HCT116 (cell line): ENCODE data around the gene RBPJ. TPM values are rescaled to one million over a fixed set of nuclear protein-coding genes. Genes with fewer than 3 reads are reported as not detected.

ENCODE experiments used
- ATAC-seq: fragments of 200-7000 bp; cut with Tn5 transposase; 2 replicates; pipeline ENCODE4 v1.9.1; 2020; ENCODE audit warnings: mild to moderate bottlenecking, moderate library complexity
- BruUV-seq: library from RNA; stranded (reverse); fragments of 400-500 nt; replicated peaks from 2 replicates; lab custom pipeline; 2021; lab: Mats Ljungman, UMichigan
- CTCF ChIA-PET: fragments of 300-600 bp; sonication (Branson Sonifier 250); formaldehyde crosslinking; loops from one replicate; lab custom pipeline; 2021; ENCODE audit warnings: antibody characterized with exemption; lab: Charles Lee
- POLR2A ChIA-PET: fragments of 300-600, 350-600 bp; sonication (Branson Sonifier 250); formaldehyde crosslinking; loops from one replicate; lab custom pipeline; 2021; ENCODE audit warnings: antibody characterized with exemption; lab: Charles Lee
- RAD21 ChIA-PET, 2 experiments: fragments of 300-600 bp; sonication (Branson Sonifier 250); formaldehyde crosslinking; loops; one replicate each; lab custom pipeline; 2023; ENCODE audit warnings: low total read pairs in 2 of 2; ENCODE audit not compliant: uncharacterized antibody in 2 of 2, unreplicated experiment in 2 of 2, low non-redundant PET in 1 of 2; lab: Charles Lee
- DNase-seq: peaks from one replicate; pipeline ENCODE4 v3.0.0-alpha.2; 2010; ENCODE audit warnings: low read depth, low spot score
- H2AFZ ChIP-seq: fragments of 200-600 bp; shearing (Covaris generic), sonication (generic); 2 replicates; pipeline ENCODE4 v1.6.1; 2017; ENCODE audit warnings: low read depth, mixed run types, mixed read lengths, antibody characterized with exemption, low read length; ENCODE audit not compliant: poor library complexity, severe bottlenecking
- H3K27ac ChIP-seq: 2 replicates; pipeline ENCODE4 v1.5.1; 2012; ENCODE audit warnings: low read depth, low read length
- H3K27me3 ChIP-seq: fragments of 200-600 bp; sonication (generic); 2 replicates; pipeline ENCODE4 v1.6.1; 2016; ENCODE audit warnings: mixed run types, low read length, mixed read lengths; ENCODE audit not compliant: insufficient read depth
- H3K36me3 ChIP-seq, 2 experiments: fragments of 200-500 bp in 1 of 2; fragments of 200-600 bp in 1 of 2; sonication (Bioruptor generic) in 1 of 2; sonication (generic) in 1 of 2; 2 replicates each; pipeline versions ENCODE4 v1.5.1 to v1.6.1; 2014 to 2016; ENCODE audit warnings: low read length in 2 of 2, inconsistent platforms in 1 of 2, mixed read lengths in 1 of 2, mixed run types in 1 of 2; ENCODE audit not compliant: insufficient read depth in 2 of 2, control insufficient read depth in 1 of 2
- H3K4me1 ChIP-seq, 2 experiments: fragments of 200-600 bp in 1 of 2; sonication (generic) in 1 of 2; 2 replicates each; pipeline versions ENCODE4 v1.5.1 to v1.6.1; 2012 to 2017; ENCODE audit warnings: low read length in 2 of 2, inconsistent platforms in 1 of 2, mild to moderate bottlenecking in 1 of 2, mixed read lengths in 1 of 2, mixed run types in 1 of 2, moderate library complexity in 1 of 2; ENCODE audit not compliant: insufficient read depth in 2 of 2, control insufficient read depth in 1 of 2
- H3K4me2 ChIP-seq: fragments of 200-600 bp; sonication (generic); 2 replicates; pipeline ENCODE4 v1.6.1; 2017; ENCODE audit warnings: mixed run types, low read length, mixed read lengths
- H3K4me3 ChIP-seq, 2 experiments: fragments of 200-600 bp in 1 of 2; sonication (generic) in 1 of 2; replicated peaks in 1 of 2; 2 replicates each; pipeline ENCODE4 v1.5.1; 2011 to 2016; ENCODE audit warnings: low read length in 2 of 2, control low read depth in 1 of 2, low read depth in 1 of 2, mild to moderate bottlenecking in 1 of 2, mixed read lengths in 1 of 2, mixed run types in 1 of 2
- H3K79me2 ChIP-seq: fragments of 200-600 bp; sonication (generic); 2 replicates; pipeline ENCODE4 v1.6.1; 2017; ENCODE audit warnings: mild to moderate bottlenecking, mixed run types, low read length, moderate library complexity, mixed read lengths; ENCODE audit not compliant: insufficient read depth
- H3K9ac ChIP-seq: fragments of 200-600 bp; sonication (generic); 2 replicates; pipeline ENCODE4 v1.6.1; 2016; ENCODE audit warnings: low read length, mixed read lengths
- H3K9me2 ChIP-seq: fragments of 200-600 bp; sonication (generic), shearing (Covaris generic); 2 replicates; pipeline ENCODE4 v1.6.1; 2017; ENCODE audit warnings: mixed run types, mild to moderate bottlenecking, moderate library complexity; ENCODE audit not compliant: insufficient read depth
- H3K9me3 ChIP-seq, 2 experiments: fragments of 200-500 bp in 1 of 2; fragments of 200-600 bp in 1 of 2; sonication (Bioruptor generic) in 1 of 2; sonication (generic) in 1 of 2; 2 replicates each; pipeline ENCODE4 v1.6.1; 2014 to 2017; ENCODE audit warnings: low read length in 2 of 2, mixed read lengths in 2 of 2, inconsistent platforms in 1 of 2, low read depth in 1 of 2, mild to moderate bottlenecking in 1 of 2, mixed run types in 1 of 2, moderate library complexity in 1 of 2; ENCODE audit not compliant: control insufficient read depth in 1 of 2, insufficient read depth in 1 of 2
- H4K20me1 ChIP-seq: fragments of 200-600 bp; sonication (generic), shearing (Covaris generic); 2 replicates; pipeline ENCODE4 v1.6.1; 2017; ENCODE audit warnings: mixed run types, mild to moderate bottlenecking, moderate library complexity; ENCODE audit not compliant: insufficient read depth
- CBX3 ChIP-seq: IDR thresholded peaks from 2 replicates; pipeline ENCODE4 v1.6.1; 2012; ENCODE audit warnings: low read depth
- CEBPB ChIP-seq: IDR thresholded peaks from 2 replicates; pipeline ENCODE4 v1.6.1; 2012; ENCODE audit warnings: low read depth
- EGR1 ChIP-seq: IDR thresholded peaks from 2 replicates; pipeline ENCODE4 v1.6.1; 2012; ENCODE audit warnings: low read depth
- ELF1 ChIP-seq: IDR thresholded peaks from 2 replicates; pipeline ENCODE4 v1.6.1; 2012; ENCODE audit warnings: low read depth, borderline replicate concordance
- EZH2 ChIP-seq: fragments of 200-600 bp; sonication (generic); IDR thresholded peaks from 2 replicates; pipeline ENCODE4 v1.6.1; 2017; ENCODE audit warnings: antibody characterized with exemption, mixed run types
- EZH2phosphoT487 ChIP-seq: fragments of 200-600 bp; IDR thresholded peaks from 2 replicates; pipeline ENCODE4 v1.6.1; 2018; ENCODE audit warnings: antibody characterized with exemption, borderline replicate concordance
- JUND ChIP-seq: IDR thresholded peaks from 2 replicates; pipeline ENCODE4 v1.6.1; 2012
- POLR2A ChIP-seq: IDR thresholded peaks from 2 replicates; pipeline ENCODE4 v1.7.0; 2011; ENCODE audit warnings: borderline replicate concordance; ENCODE audit not compliant: insufficient read depth, insufficient read length; ENCODE audit errors: extremely low read depth
- POLR2AphosphoS5 ChIP-seq: IDR thresholded peaks from 2 replicates; pipeline ENCODE4 v1.6.1; 2011; ENCODE audit warnings: mild to moderate bottlenecking, low read depth, low read length, moderate library complexity
- RAD21 ChIP-seq: IDR thresholded peaks from 2 replicates; pipeline ENCODE4 v1.6.1; 2012; ENCODE audit warnings: low read depth, mild to moderate bottlenecking
- SIN3A ChIP-seq: IDR thresholded peaks from 2 replicates; pipeline ENCODE4 v1.6.1; 2012; ENCODE audit warnings: low read depth
- SP1 ChIP-seq: IDR thresholded peaks from 2 replicates; pipeline ENCODE4 v1.6.1; 2012; ENCODE audit warnings: low read depth
- SRF ChIP-seq: IDR thresholded peaks from 2 replicates; pipeline ENCODE4 v1.6.1; 2012; ENCODE audit warnings: low read depth
- ZFX ChIP-seq: fragments of 450-650 bp; IDR thresholded peaks from 2 replicates; pipeline ENCODE4 v1.6.1; 2017
- ZNF274 ChIP-seq: fragments of 200-500 bp; sonication (Bioruptor generic); IDR thresholded peaks from 2 replicates; pipeline ENCODE4 v1.6.1; 2014; ENCODE audit warnings: mild to moderate bottlenecking, low read depth, low read length, inconsistent platforms
- intact Hi-C: fragments of 100-400 bp; cut with micrococcal nuclease; formaldehyde crosslinking; loops from 2 replicates; pipeline ENCODE4 v1.10.0; 2022
- total RNA-seq: library from RNA; stranded (reverse); gene quantifications from one replicate; pipeline ENCODE4 v1.2.1, GENCODE V29; 2021; ENCODE audit not compliant: unreplicated experiment
- TF ChIP-seq, protein P1 (sequence below): IDR thresholded peaks from 2 replicates; pipeline ENCODE4 v1.6.1; 2012
- TF ChIP-seq, protein P2 (sequence below): IDR thresholded peaks from 2 replicates; pipeline ENCODE4 v1.6.1; 2012
- TF ChIP-seq, protein P3 (sequence below), 3 experiments: fragments of 200-600 bp in 1 of 3; sonication (generic) in 1 of 3; IDR thresholded peaks in 2 of 3; conservative IDR thresholded peaks in 1 of 3; 2 replicates each; pipeline ENCODE4 v1.5.1; 2012 to 2017; ENCODE audit warnings: low read depth in 2 of 3, low read length in 2 of 3, antibody characterized with exemption in 1 of 3, borderline replicate concordance in 1 of 3, control low read depth in 1 of 3, mild to moderate bottlenecking in 1 of 3, mixed read lengths in 1 of 3, mixed run types in 1 of 3, moderate library complexity in 1 of 3; ENCODE audit not compliant: insufficient read depth in 1 of 3
- TF ChIP-seq, protein P4 (sequence below): IDR thresholded peaks from 2 replicates; pipeline ENCODE4 v1.6.1; 2011; ENCODE audit warnings: mild to moderate bottlenecking, low read length, moderate library complexity; ENCODE audit not compliant: insufficient replicate concordance; ENCODE audit errors: extremely low read depth

The RBPJ gene
- total RNA-seq, 1 experiment from 2014 or later = 72.7 TPM

DNA sequence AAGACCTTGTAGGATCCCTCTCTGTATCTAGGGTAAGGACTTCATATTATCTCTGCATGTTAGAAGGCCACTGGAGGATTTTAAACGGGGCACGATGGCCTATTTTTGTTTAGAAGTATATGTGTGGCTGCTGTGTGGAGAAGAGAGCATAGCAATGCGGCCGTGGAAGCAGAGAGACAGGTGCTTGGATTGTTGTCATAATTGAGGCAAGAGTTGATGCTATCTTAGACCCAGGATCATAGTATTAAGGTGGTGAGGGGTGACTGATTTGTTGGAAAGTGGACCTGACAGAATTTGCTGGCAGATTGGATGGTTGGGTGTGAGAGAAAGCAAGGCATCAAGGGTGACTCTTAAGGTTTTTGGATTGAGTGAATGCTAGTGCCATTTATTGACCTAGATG lies 106.1 kb downstream of the RBPJ start:
- RAD21 ChIA-PET = no interaction called here
- Histone ChIP-seq H2AFZ (no peak overlapping the region), H3K4me1 (no peaks in the 10 kb centered on the region), H4K20me1 (no peaks in the 10 kb centered on the region), H3K79me2 (no peaks in the 10 kb centered on the region), H3K36me3 (peaks cover 11 to 16% of the 10 kb centered on the region in 2 experiments), H3K27me3 (no peaks in the 10 kb centered on the region), H3K27ac (no peak overlapping the region), H3K9me3 (no peaks in the 10 kb centered on the region), H3K4me3 (no peak overlapping the region), H3K9me2 (no peaks in the 10 kb centered on the region), H3K4me2 (no peak overlapping the region), H3K9ac (no peak overlapping the region)
- DNase-seq (no peak), ATAC-seq (no peak)
- POLR2A ChIA-PET = no interaction called here
- no TSS peak for BruUV-seq
- intact Hi-C loops = no loop called here
- TF ChIP-seq, protein P1, sequence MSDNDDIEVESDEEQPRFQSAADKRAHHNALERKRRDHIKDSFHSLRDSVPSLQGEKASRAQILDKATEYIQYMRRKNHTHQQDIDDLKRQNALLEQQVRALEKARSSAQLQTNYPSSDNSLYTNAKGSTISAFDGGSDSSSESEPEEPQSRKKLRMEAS = no peak
- no peak for TF ChIP-seq ELF1
- no peak for TF ChIP-seq EZH2phosphoT487
- TF ChIP-seq, protein P2, sequence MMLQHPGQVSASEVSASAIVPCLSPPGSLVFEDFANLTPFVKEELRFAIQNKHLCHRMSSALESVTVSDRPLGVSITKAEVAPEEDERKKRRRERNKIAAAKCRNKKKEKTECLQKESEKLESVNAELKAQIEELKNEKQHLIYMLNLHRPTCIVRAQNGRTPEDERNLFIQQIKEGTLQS = no peak
- TF ChIP-seq SP1 = no peak
- no peak for TF ChIP-seq JUND
- no peak for TF ChIP-seq EZH2
- TF ChIP-seq SRF = no peak
- TF ChIP-seq ZFX = no peak
- no peak for TF ChIP-seq POLR2AphosphoS5
- TF ChIP-seq RAD21 = no peak
- no peak for TF ChIP-seq EGR1
- no peak for TF ChIP-seq CBX3
- TF ChIP-seq, protein P3, sequence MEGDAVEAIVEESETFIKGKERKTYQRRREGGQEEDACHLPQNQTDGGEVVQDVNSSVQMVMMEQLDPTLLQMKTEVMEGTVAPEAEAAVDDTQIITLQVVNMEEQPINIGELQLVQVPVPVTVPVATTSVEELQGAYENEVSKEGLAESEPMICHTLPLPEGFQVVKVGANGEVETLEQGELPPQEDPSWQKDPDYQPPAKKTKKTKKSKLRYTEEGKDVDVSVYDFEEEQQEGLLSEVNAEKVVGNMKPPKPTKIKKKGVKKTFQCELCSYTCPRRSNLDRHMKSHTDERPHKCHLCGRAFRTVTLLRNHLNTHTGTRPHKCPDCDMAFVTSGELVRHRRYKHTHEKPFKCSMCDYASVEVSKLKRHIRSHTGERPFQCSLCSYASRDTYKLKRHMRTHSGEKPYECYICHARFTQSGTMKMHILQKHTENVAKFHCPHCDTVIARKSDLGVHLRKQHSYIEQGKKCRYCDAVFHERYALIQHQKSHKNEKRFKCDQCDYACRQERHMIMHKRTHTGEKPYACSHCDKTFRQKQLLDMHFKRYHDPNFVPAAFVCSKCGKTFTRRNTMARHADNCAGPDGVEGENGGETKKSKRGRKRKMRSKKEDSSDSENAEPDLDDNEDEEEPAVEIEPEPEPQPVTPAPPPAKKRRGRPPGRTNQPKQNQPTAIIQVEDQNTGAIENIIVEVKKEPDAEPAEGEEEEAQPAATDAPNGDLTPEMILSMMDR (IDR thresholded peaks at IDR 0.05 in 2 of 3, conservative IDR thresholded peaks at IDR 0.05 in 1 of 3; ENCODE audit: borderline replicate concordance in 1 of 3, insufficient read depth in 1 of 3, low read depth in 2 of 3, low read length in 2 of 3) = no peak
- TF ChIP-seq CEBPB = no peak
- no peak for TF ChIP-seq POLR2A
- TF ChIP-seq, protein P4, sequence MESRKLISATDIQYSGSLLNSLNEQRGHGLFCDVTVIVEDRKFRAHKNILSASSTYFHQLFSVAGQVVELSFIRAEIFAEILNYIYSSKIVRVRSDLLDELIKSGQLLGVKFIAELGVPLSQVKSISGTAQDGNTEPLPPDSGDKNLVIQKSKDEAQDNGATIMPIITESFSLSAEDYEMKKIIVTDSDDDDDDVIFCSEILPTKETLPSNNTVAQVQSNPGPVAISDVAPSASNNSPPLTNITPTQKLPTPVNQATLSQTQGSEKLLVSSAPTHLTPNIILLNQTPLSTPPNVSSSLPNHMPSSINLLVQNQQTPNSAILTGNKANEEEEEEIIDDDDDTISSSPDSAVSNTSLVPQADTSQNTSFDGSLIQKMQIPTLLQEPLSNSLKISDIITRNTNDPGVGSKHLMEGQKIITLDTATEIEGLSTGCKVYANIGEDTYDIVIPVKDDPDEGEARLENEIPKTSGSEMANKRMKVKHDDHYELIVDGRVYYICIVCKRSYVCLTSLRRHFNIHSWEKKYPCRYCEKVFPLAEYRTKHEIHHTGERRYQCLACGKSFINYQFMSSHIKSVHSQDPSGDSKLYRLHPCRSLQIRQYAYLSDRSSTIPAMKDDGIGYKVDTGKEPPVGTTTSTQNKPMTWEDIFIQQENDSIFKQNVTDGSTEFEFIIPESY = no peak
- TF ChIP-seq SIN3A = no peak
- no peak for TF ChIP-seq ZNF274
- CTCF ChIA-PET = no interaction called here
